Sigmoid colon (tissue), 4 donors: ENCODE data around the gene OGN.

Experiments used
- CTCF ChIP-seq, 4 experiments: fragments of 450-650 bp in 3 of 4; fragments of 200-600 bp in 1 of 4; IDR thresholded peaks; one replicate each; pipeline ENCODE4 v1.5.1; 2016 to 2019; ENCODE audit warnings: antibody characterized with exemption in 4 of 4, mild to moderate bottlenecking in 3 of 4, moderate library complexity in 2 of 4
- EP300 ChIP-seq, 4 donors: sonication (generic); formaldehyde crosslinking; IDR thresholded peaks; one replicate each; pipeline ENCODE4 v1.6.1; 2017; ENCODE audit warnings: antibody characterized with exemption in 4 of 4
- POLR2A ChIP-seq, 2 donors: fragments of 450-650 bp; IDR thresholded peaks; one replicate each; pipeline ENCODE4 v1.6.1; 2016; ENCODE audit warnings: antibody characterized with exemption in 2 of 2, mild to moderate bottlenecking in 2 of 2, moderate library complexity in 2 of 2
- POLR2AphosphoS5 ChIP-seq, 4 donors: sonication (generic); formaldehyde crosslinking; IDR thresholded peaks; one replicate each; pipeline ENCODE4 v1.6.1; 2017; ENCODE audit warnings: antibody characterized with exemption in 4 of 4

GRCh38 chr9:92408747-92409478 lies 4.5 kb upstream of the OGN start:
- no peak for TF ChIP-seq EP300 (IDR thresholded peaks at IDR 0.05)
- no peak for TF ChIP-seq CTCF (IDR thresholded peaks at IDR 0.05)
- TF ChIP-seq POLR2A (IDR thresholded peaks at IDR 0.05) = no peak
- TF ChIP-seq POLR2AphosphoS5 (IDR thresholded peaks at IDR 0.05) = no peak
